ENCODE data around the gene RPUSD2.

- TF ChIP-seq POLR2A (IDR thresholded peaks at IDR 0.05; ENCODE audit: extremely low read depth, insufficient read length) = no peak
- no peak for TF ChIP-seq CTCF (IDR thresholded peaks at IDR 0.05; ENCODE audit: low read depth, low read length)
- no peak for TF ChIP-seq MYC (IDR thresholded peaks at IDR 0.05; ENCODE audit: low read depth, low read length)
These were observed 34.7 kb upstream of the RPUSD2 start for GRCh38 chr15:40534371-40534770.

Measured in NB4 (cell line).